Hematopoietic multipotent progenitor cell treated with erythropoietin and hydrocortisone succinate and interleukin-3 and kit ligand, for 8 days (in vitro differentiated cells): ENCODE data around the gene RUFY4.

Experiments used
- DNase-seq: peaks from one replicate; pipeline ENCODE4 v3.0.0-alpha.2; 2015

Gene RUFY4

GRCh38 chr2:218063486-218063885 is 5.6 kb upstream of the RUFY4 start:
- DNase-seq: no peak

GRCh38 chr2:218063896-218064295 is 5.2 kb upstream of the RUFY4 start:
- DNase-seq: no peak

- no peak for DNase-seq
Measured at GRCh38 chr2:218065239-218066006, 3.6 kb upstream of the RUFY4 start.

GRCh38 chr2:218066926-218067515 is 2.0 kb upstream of the RUFY4 start:
- peak; percentile 54 for DNase-seq

- no peak for DNase-seq
Measured at GRCh38 chr2:218067523-218067922, 1.5 kb upstream of the RUFY4 start.

- no peak for DNase-seq
Measured at GRCh38 chr2:218069606-218070300, 700 bp downstream of the RUFY4 start.

GRCh38 chr2:218070587-218070986 is 1.5 kb downstream of the RUFY4 start:
- DNase-seq: no peak

- DNase-seq: no peak
Measured at GRCh38 chr2:218071218-218071937, 2.3 kb downstream of the RUFY4 start.

- DNase-seq: no peak
Measured at GRCh38 chr2:218072002-218072401, 2.9 kb downstream of the RUFY4 start.

- no peak for DNase-seq
Measured at GRCh38 chr2:218072478-218073024, 3.5 kb downstream of the RUFY4 start.

GRCh38 chr2:218073185-218073584 is 4.1 kb downstream of the RUFY4 start:
- no peak for DNase-seq

GRCh38 chr2:218074031-218074430 is 5.0 kb downstream of the RUFY4 start:
- DNase-seq: peak; percentile 41

GRCh38 chr2:218075975-218076811 is 7.1 kb downstream of the RUFY4 start:
- no peak for DNase-seq

- no peak for DNase-seq
Measured at GRCh38 chr2:218077464-218078216, 8.6 kb downstream of the RUFY4 start.

- DNase-seq: no peak
Measured at GRCh38 chr2:218079943-218080913, 11.2 kb downstream of the RUFY4 start.

- no peak for DNase-seq
Measured at GRCh38 chr2:218081063-218081462, 12.0 kb downstream of the RUFY4 start.

- no peak for DNase-seq
Measured at GRCh38 chr2:218081695-218082094, 12.6 kb downstream of the RUFY4 start.

- no peak for DNase-seq
Measured at GRCh38 chr2:218082586-218083351, 13.7 kb downstream of the RUFY4 start.

GRCh38 chr2:218083352-218083676 is 14.3 kb downstream of the RUFY4 start:
- no peak for DNase-seq
